Activated CD8-positive, alpha-beta memory T cell treated with anti-CD3 and anti-CD28 coated beads, Interleukin-2, amount 50 U/mL, for 1 hour (primary cell): ENCODE measurements around the gene KCTD13.
"Not testable (repeated sequence)": the region's sequence is repeated elsewhere in the genome, so short reads cannot be mapped to it uniquely, and the experiment has no call there.

ENCODE experiments used
- DNase-seq: peaks from one replicate; pipeline ENCODE4 v3.0.0-alpha.2; 2020; ENCODE audit errors: extremely low read depth

Gene KCTD13

GRCh38 chr16:29925781-29926710 lies at the start of gene KCTD13:
TSS of gene KCTD13 (minus strand) at chr16:29926226. CDS start at chr16:29926033, 193 bp downstream.
- peak; percentile 69 for DNase-seq

- DNase-seq: no peak
Observed at GRCh38 chr16:29975134-29975538, 49.1 kb upstream of the KCTD13 start.

GRCh38 chr16:29974291-29975133 lies 48.5 kb upstream of the KCTD13 start:
- no peak for DNase-seq

- peak; percentile 83 for DNase-seq
Observed at GRCh38 chr16:29973384-29974246, 47.6 kb upstream of the KCTD13 start, which contains the start of gene TAOK2. TSS of gene TAOK2 (plus strand) at chr16:29973868. CDS start at chr16:29977773, 3,905 bp downstream.

- no peak for DNase-seq
Observed at GRCh38 chr16:29972992-29973383, 47.0 kb upstream of the KCTD13 start.

GRCh38 chr16:29972500-29972899 lies 46.5 kb upstream of the KCTD13 start:
- no peak for DNase-seq

GRCh38 chr16:29971304-29971703 lies 45.3 kb upstream of the KCTD13 start:
- no peak for DNase-seq

- no peak for DNase-seq
Observed at GRCh38 chr16:29968205-29968604, 42.2 kb upstream of the KCTD13 start.

- DNase-seq: no peak
Observed at GRCh38 chr16:29963021-29963743, 37.2 kb upstream of the KCTD13 start.

GRCh38 chr16:29962344-29962994 lies 36.4 kb upstream of the KCTD13 start:
- no peak for DNase-seq

- peak; percentile 59 for DNase-seq
Observed at GRCh38 chr16:29961479-29962343, 35.7 kb upstream of the KCTD13 start, which contains the start of gene TMEM219. TSS of gene TMEM219 (plus strand) at chr16:29962079. CDS start at chr16:29963144, 1,065 bp downstream.

- DNase-seq: no peak
Observed at GRCh38 chr16:29961127-29961478, 35.1 kb upstream of the KCTD13 start.

- not testable (repeated sequence) for DNase-seq
Observed at GRCh38 chr16:29959821-29960220, 33.8 kb upstream of the KCTD13 start.

GRCh38 chr16:29959293-29959692 lies 33.3 kb upstream of the KCTD13 start:
- DNase-seq: no peak

- DNase-seq: no peak
Observed at GRCh38 chr16:29958756-29959155, 32.7 kb upstream of the KCTD13 start.

GRCh38 chr16:29951625-29952365 lies 25.8 kb upstream of the KCTD13 start:
- no peak for DNase-seq

- DNase-seq: no peak
Observed at GRCh38 chr16:29950806-29951461, 24.9 kb upstream of the KCTD13 start.

GRCh38 chr16:29947897-29948296 lies 21.9 kb upstream of the KCTD13 start:
- no peak for DNase-seq
